ENCODE measurements around the gene SAMD8.
A peak's percentile ranks its signal among the peaks of the same experiment; 100 is the strongest.

The SAMD8 gene

GRCh38 chr10:75210282-75211006 is 99.0 kb downstream of the SAMD8 start, which contains the start of gene VDAC2:
Gene VDAC2 (plus strand): TSS chr10:75210796. CDS start chr10:75211159, 363 bp downstream.
- Histone ChIP-seq H2BK120ac (ENCODE audit: low read depth, low read length) (peak within 1 kb of the TSS; percentile 100), H3K4ac (ENCODE audit: low read depth in 1 of 2, low read length in 2 of 2) (peak within 1 kb of the TSS; percentile 99 to 100), H3K27ac (ENCODE audit: low read length, poor library complexity, severe bottlenecking) (peak within 1 kb of the TSS; percentile 98), H3K9ac (ENCODE audit: low read length) (peak within 1 kb of the TSS; percentile 100), H3K4me1 (ENCODE audit: control insufficient read depth, insufficient read depth, low read depth, low read length) (peaks cover 14% of the 10 kb centered on the region), H2BK12ac (ENCODE audit: low read length in 2 of 2) (peak within 1 kb of the TSS; percentile 92 to 100), H4K8ac (ENCODE audit: low read length) (peak within 1 kb of the TSS; percentile 100), H3K14ac (ENCODE audit: low read length in 2 of 2) (peak within 1 kb of the TSS; percentile 57 to 99), H3K23ac (ENCODE audit: low read length in 2 of 2) (peak within 1 kb of the TSS; percentile 64 to 71), H2BK15ac (ENCODE audit: low read depth, poor library complexity, severe bottlenecking) (peak within 1 kb of the TSS; percentile 100), H3K27me3 (ENCODE audit: control insufficient read depth in 1 of 2, insufficient read depth in 1 of 2, low read length in 2 of 2) (no peaks in the 10 kb centered on the region), H3K18ac (ENCODE audit: low read depth in 1 of 2, low read length in 2 of 2) (peak within 1 kb of the TSS; percentile 100), H3K4me3 (ENCODE audit: insufficient read depth in 1 of 2, low read depth in 1 of 2, low read length in 2 of 2) (peak within 1 kb of the TSS; percentile 97 to 98), H2AK5ac (ENCODE audit: low read length, severe bottlenecking) (peak within 1 kb of the TSS; percentile 94), H2BK5ac (ENCODE audit: low read depth, low read length, poor library complexity, severe bottlenecking) (peak within 1 kb of the TSS; percentile 100), H3K9me3 (ENCODE audit: control insufficient read depth, low read length) (no peaks in the 10 kb centered on the region), H3K36me3 (ENCODE audit: control insufficient read depth in 1 of 2, insufficient read depth in 2 of 2, low read depth in 1 of 2, low read length in 2 of 2) (peaks cover 15 to 37% of the 10 kb centered on the region in 2 experiments), H4K91ac (ENCODE audit: low read length) (peak within 1 kb of the TSS; percentile 100), H3K4me2 (ENCODE audit: low read length, poor library complexity, severe bottlenecking) (peak within 1 kb of the TSS; percentile 95), H3K79me1 (replicated peaks; ENCODE audit: low read length, poor library complexity, severe bottlenecking) (no peaks in the 10 kb centered on the region), H2AFZ (ENCODE audit: low read depth, low read length) (peak within 1 kb of the TSS; percentile 85)
- DNase-seq: peak; percentile 86
- under 1% methylated on average over 79 of the region's 80 CpGs for WGBS

- Histone ChIP-seq H2BK120ac (ENCODE audit: low read depth, low read length) (peak overlapping the region; percentile 100), H4K91ac (ENCODE audit: low read length) (peak overlapping the region; percentile 100), H3K4me1 (ENCODE audit: control insufficient read depth, insufficient read depth, low read depth, low read length) (peaks cover 14% of the 10 kb centered on the region), H3K4me2 (ENCODE audit: low read length, poor library complexity, severe bottlenecking) (peak overlapping the region; percentile 13), H2BK12ac (ENCODE audit: low read length in 2 of 2) (no peak overlapping the region), H4K8ac (ENCODE audit: low read length) (peak overlapping the region; percentile 100), H2AK5ac (ENCODE audit: low read length, severe bottlenecking) (peak overlapping the region; percentile 51), H3K4ac (ENCODE audit: low read depth in 1 of 2, low read length in 2 of 2) (peak overlapping the region; percentile 97 to 98), H3K23ac (ENCODE audit: low read length in 2 of 2) (peak overlapping the region; percentile 64 to 70), H3K36me3 (ENCODE audit: control insufficient read depth in 1 of 2, insufficient read depth in 2 of 2, low read depth in 1 of 2, low read length in 2 of 2) (peaks cover 19 to 43% of the 10 kb centered on the region in 2 experiments), H2BK15ac (ENCODE audit: low read depth, poor library complexity, severe bottlenecking) (peak overlapping the region; percentile 97), H3K4me3 (ENCODE audit: insufficient read depth in 1 of 2, low read depth in 1 of 2, low read length in 2 of 2) (peak overlapping the region; percentile 97 to 98), H3K18ac (ENCODE audit: low read depth in 1 of 2, low read length in 2 of 2) (peak overlapping the region; percentile 96 to 100), H3K9me3 (ENCODE audit: control insufficient read depth, low read length) (no peaks in the 10 kb centered on the region), H3K79me1 (replicated peaks; ENCODE audit: low read length, poor library complexity, severe bottlenecking) (no peaks in the 10 kb centered on the region), H3K9ac (ENCODE audit: low read length) (peak overlapping the region; percentile 100), H3K27me3 (ENCODE audit: control insufficient read depth in 1 of 2, insufficient read depth in 1 of 2, low read length in 2 of 2) (no peaks in the 10 kb centered on the region), H3K27ac (ENCODE audit: low read length, poor library complexity, severe bottlenecking) (peak overlapping the region; percentile 82), H3K14ac (ENCODE audit: low read length in 2 of 2) (peak overlapping the region; percentile 57 to 99), H2BK5ac (ENCODE audit: low read depth, low read length, poor library complexity, severe bottlenecking) (peak overlapping the region; percentile 99), H2AFZ (ENCODE audit: low read depth, low read length) (peak overlapping the region; percentile 58)
- peak; percentile 78 for DNase-seq
- WGBS: 0% methylated on average over 36 of the region's 38 CpGs
Measured at GRCh38 chr10:75211007-75211691, 99.7 kb downstream of the SAMD8 start.

- DNase-seq: no peak
- H2BK5ac ChIP-seq (ENCODE audit: low read depth, low read length, poor library complexity, severe bottlenecking): no peak overlapping the region
- no peak overlapping the region for H4K91ac ChIP-seq (ENCODE audit: low read length)
- H3K4me2 ChIP-seq (ENCODE audit: low read length, poor library complexity, severe bottlenecking): peak overlapping the region; percentile 54
- H3K9me3 ChIP-seq (ENCODE audit: control insufficient read depth, low read length): no peaks in the 10 kb centered on the region
- no peak overlapping the region for H3K27ac ChIP-seq (ENCODE audit: low read length, poor library complexity, severe bottlenecking)
- H2BK15ac ChIP-seq (ENCODE audit: low read depth, poor library complexity, severe bottlenecking): no peak overlapping the region
- H2AFZ ChIP-seq (ENCODE audit: low read depth, low read length): no peak overlapping the region
- no peak overlapping the region for H2BK120ac ChIP-seq (ENCODE audit: low read depth, low read length)
- H3K4me3 ChIP-seq (ENCODE audit: insufficient read depth in 1 of 2, low read depth in 1 of 2, low read length in 2 of 2): peak overlapping the region in 1 of 2 experiments; percentile 97
- no peak overlapping the region for H3K18ac ChIP-seq (ENCODE audit: low read depth in 1 of 2, low read length in 2 of 2)
- no peak overlapping the region for H2BK12ac ChIP-seq (ENCODE audit: low read length in 2 of 2)
- H3K4ac ChIP-seq (ENCODE audit: low read depth in 1 of 2, low read length in 2 of 2): no peak overlapping the region
- H3K36me3 ChIP-seq (ENCODE audit: control insufficient read depth in 1 of 2, insufficient read depth in 2 of 2, low read depth in 1 of 2, low read length in 2 of 2): peaks cover 28 to 55% of the 10 kb centered on the region in 2 experiments
- WGBS: 96% methylated on average over 5 of the region's 6 CpGs
- H3K27me3 ChIP-seq (ENCODE audit: control insufficient read depth in 1 of 2, insufficient read depth in 1 of 2, low read length in 2 of 2): no peaks in the 10 kb centered on the region
- peaks cover 14% of the 10 kb centered on the region for H3K4me1 ChIP-seq (ENCODE audit: control insufficient read depth, insufficient read depth, low read depth, low read length)
- H3K14ac ChIP-seq (ENCODE audit: low read length in 2 of 2): no peak overlapping the region
- no peak overlapping the region for H2AK5ac ChIP-seq (ENCODE audit: low read length, severe bottlenecking)
- H4K8ac ChIP-seq (ENCODE audit: low read length): peak overlapping the region; percentile 28
- H3K23ac ChIP-seq (ENCODE audit: low read length in 2 of 2): no peak overlapping the region
- H3K79me1 ChIP-seq (replicated peaks; ENCODE audit: low read length, poor library complexity, severe bottlenecking): no peaks in the 10 kb centered on the region
- peak overlapping the region; percentile 100 for H3K9ac ChIP-seq (ENCODE audit: low read length)
Measured at GRCh38 chr10:75212343-75212742, 100.9 kb downstream of the SAMD8 start.

- Histone ChIP-seq H3K9me3 (ENCODE audit: control insufficient read depth, low read length) (no peaks in the 10 kb centered on the region), H3K4me3 (ENCODE audit: insufficient read depth in 1 of 2, low read depth in 1 of 2, low read length in 2 of 2) (no peak overlapping the region), H4K8ac (ENCODE audit: low read length) (no peak overlapping the region), H2BK5ac (ENCODE audit: low read depth, low read length, poor library complexity, severe bottlenecking) (no peak overlapping the region), H3K4me1 (ENCODE audit: control insufficient read depth, insufficient read depth, low read depth, low read length) (peaks cover 3% of the 10 kb centered on the region), H3K27ac (ENCODE audit: low read length, poor library complexity, severe bottlenecking) (no peak overlapping the region), H3K9ac (ENCODE audit: low read length) (no peak overlapping the region), H3K23ac (ENCODE audit: low read length in 2 of 2) (no peak overlapping the region), H3K14ac (ENCODE audit: low read length in 2 of 2) (no peak overlapping the region), H3K79me1 (replicated peaks; ENCODE audit: low read length, poor library complexity, severe bottlenecking) (peaks cover 3% of the 10 kb centered on the region), H2BK120ac (ENCODE audit: low read depth, low read length) (no peak overlapping the region), H2AK5ac (ENCODE audit: low read length, severe bottlenecking) (no peak overlapping the region), H2BK15ac (ENCODE audit: low read depth, poor library complexity, severe bottlenecking) (no peak overlapping the region), H2AFZ (ENCODE audit: low read depth, low read length) (no peak overlapping the region), H2BK12ac (ENCODE audit: low read length in 2 of 2) (no peak overlapping the region), H3K18ac (ENCODE audit: low read depth in 1 of 2, low read length in 2 of 2) (no peak overlapping the region), H3K27me3 (ENCODE audit: control insufficient read depth in 1 of 2, insufficient read depth in 1 of 2, low read length in 2 of 2) (no peaks in the 10 kb centered on the region), H3K36me3 (ENCODE audit: control insufficient read depth in 1 of 2, insufficient read depth in 2 of 2, low read depth in 1 of 2, low read length in 2 of 2) (peaks cover 45 to 95% of the 10 kb centered on the region in 2 experiments), H3K4ac (ENCODE audit: low read depth in 1 of 2, low read length in 2 of 2) (no peak overlapping the region), H4K91ac (ENCODE audit: low read length) (no peak overlapping the region), H3K4me2 (ENCODE audit: low read length, poor library complexity, severe bottlenecking) (no peak overlapping the region)
- 98% methylated on average over 4 of the region's 4 CpGs for WGBS
- no peak for DNase-seq
Measured at GRCh38 chr10:75220274-75220673, 108.8 kb downstream of the SAMD8 start.

Measured in mesenchymal stem cell (in vitro differentiated cells and primary cell).